NB4 (cell line): ENCODE data around the gene HIVEP2.

Source experiments
- DNase-seq: peaks from one replicate; pipeline ENCODE4 v3.0.0; 2010; ENCODE audit warnings: low read depth
- H3K4me3 ChIP-seq: one replicate; pipeline ENCODE4 v1.5.1; 2011; ENCODE audit warnings: mild to moderate bottlenecking, low read depth, low read length, moderate library complexity
- CTCF ChIP-seq: IDR thresholded peaks from one replicate; pipeline ENCODE4 v1.5.1; 2012; ENCODE audit warnings: low read depth, low read length
- MAX ChIP-seq: IDR thresholded peaks from 2 replicates; pipeline ENCODE4 v1.6.1; 2011; ENCODE audit warnings: low read depth, low read length
- MYC ChIP-seq: IDR thresholded peaks from 2 replicates; pipeline ENCODE4 v1.6.1; 2011; ENCODE audit warnings: low read depth, low read length
- POLR2A ChIP-seq: IDR thresholded peaks from 2 replicates; pipeline ENCODE4 v1.6.1; 2011; ENCODE audit warnings: mild to moderate bottlenecking; ENCODE audit not compliant: insufficient read length; ENCODE audit errors: extremely low read depth

The HIVEP2 gene

GRCh38 chr6:142926177-142926493 is 18.8 kb downstream of the HIVEP2 start:
- H3K4me3 ChIP-seq = no peak overlapping the region
- TF ChIP-seq CTCF (no peak), MYC (no peak), MAX (no peak), POLR2A (no peak)
- no peak for DNase-seq

GRCh38 chr6:142925575-142926110 is 19.3 kb downstream of the HIVEP2 start:
- H3K4me3 ChIP-seq = no peak overlapping the region
- DNase-seq = no peak
- TF ChIP-seq MAX = no peak
- no peak for TF ChIP-seq CTCF
- no peak for TF ChIP-seq MYC
- no peak for TF ChIP-seq POLR2A

- H3K4me3 ChIP-seq = no peak overlapping the region
- TF ChIP-seq MYC (no peak), MAX (no peak), POLR2A (no peak), CTCF (no peak)
- DNase-seq = no peak
Observed at GRCh38 chr6:142918339-142919042, 26.5 kb downstream of the HIVEP2 start.

GRCh38 chr6:142916881-142917280 is 28.1 kb downstream of the HIVEP2 start:
- no peak overlapping the region for H3K4me3 ChIP-seq
- TF ChIP-seq POLR2A (no peak), MYC (no peak), CTCF (no peak), MAX (no peak)
- DNase-seq = no peak

- DNase-seq = no peak
- TF ChIP-seq MAX (no peak), CTCF (no peak), POLR2A (no peak), MYC (no peak)
- H3K4me3 ChIP-seq = no peak overlapping the region
Observed at GRCh38 chr6:142914937-142915697, 29.9 kb downstream of the HIVEP2 start.
